T-cell (primary cell): ENCODE measurements around the gene PSPC1. TPM values are rescaled to one million over a fixed set of nuclear protein-coding genes. Genes with fewer than 3 reads are reported as not detected.

ENCODE experiments used
- ATAC-seq, 4 experiments: fragments of 200-7000 bp in 3 of 4; fragments of 150-1000 bp in 1 of 4; cut with Tn5 transposase; replicated peaks in 1 of 4; 1 replicate in 3 of 4; 2 replicates in 1 of 4; pipeline ENCODE4 v1.10.0; 2021; ENCODE audit warnings: moderate library complexity in 3 of 4, mild to moderate bottlenecking in 2 of 4, moderate number of reproducible peaks in 1 of 4
- CTCF ChIA-PET, 2 donors: fragments of 300-600 bp; sonication (Branson Sonifier 250); formaldehyde crosslinking; loops; one replicate each; lab custom pipeline; 2022; ENCODE audit warnings: antibody characterized with exemption in 2 of 2; lab: Charles Lee
- POLR2A ChIA-PET, 2 donors: fragments of 300-600 bp; sonication (Branson Sonifier 250); formaldehyde crosslinking; loops; one replicate each; lab custom pipeline; 2022; ENCODE audit warnings: antibody characterized with exemption in 2 of 2; lab: Charles Lee
- DNase-seq, 35 experiments: peaks; one replicate each; pipeline versions ENCODE4 v3.0.0 to v3.0.0-alpha.2; 2013 to 2023
- H3K27ac ChIP-seq: one replicate; pipeline ENCODE4 v1.5.1; 2013; ENCODE audit warnings: low read length
- H3K27me3 ChIP-seq, 2 experiments: replicated peaks in 1 of 2; 1 replicate in 1 of 2; 2 replicates in 1 of 2; pipeline versions ENCODE4 v1.6.1 to v1.7.0; 2013; ENCODE audit warnings: low read length in 1 of 2, mixed read lengths in 1 of 2; ENCODE audit not compliant: control insufficient read depth in 2 of 2, insufficient read depth in 2 of 2; ENCODE audit errors: extremely low read depth in 1 of 2
- H3K36me3 ChIP-seq, 2 donors: 1 replicate in 1 of 2; 2 replicates in 1 of 2; pipeline versions ENCODE4 v1.6.1 to v1.7.0; 2013; ENCODE audit warnings: low read length in 1 of 2; ENCODE audit not compliant: control insufficient read depth in 2 of 2, insufficient read depth in 1 of 2; ENCODE audit errors: extremely low read depth in 1 of 2
- H3K4me1 ChIP-seq, 2 experiments: 1 replicate in 1 of 2; 2 replicates in 1 of 2; pipeline versions ENCODE4 v1.6.1 to v1.7.0; 2013; ENCODE audit warnings: low read length in 2 of 2, mixed read lengths in 1 of 2; ENCODE audit not compliant: insufficient read depth in 2 of 2, control insufficient read depth in 1 of 2; ENCODE audit errors: extremely low read depth in 1 of 2
- H3K4me3 ChIP-seq, 2 donors: 1 replicate in 1 of 2; 2 replicates in 1 of 2; pipeline versions ENCODE4 v1.5.1 to v1.7.0; 2013; ENCODE audit warnings: mild to moderate bottlenecking in 2 of 2, low read length in 1 of 2, moderate library complexity in 1 of 2; ENCODE audit not compliant: control insufficient read depth in 1 of 2; ENCODE audit errors: extremely low read depth in 1 of 2
- H3K9me3 ChIP-seq: 2 replicates; pipeline ENCODE4 v1.7.0; 2013
- H3K27ac Mint-ChIP-seq, 2 donors: one replicate each; pipeline ENCODE4 v1.8.0; 2020 to 2021; ENCODE audit warnings: mild to moderate bottlenecking in 2 of 2, mixed read lengths in 2 of 2
- H3K27me3 Mint-ChIP-seq, 2 donors: one replicate each; pipeline ENCODE4 v1.8.0; 2021 to 2022; ENCODE audit warnings: mixed read lengths in 2 of 2
- H3K36me3 Mint-ChIP-seq: one replicate; pipeline ENCODE4 v1.8.0; 2021; ENCODE audit warnings: mixed read lengths
- H3K4me1 Mint-ChIP-seq, 3 donors: one replicate each; pipeline ENCODE4 v1.8.0; 2020 to 2022; ENCODE audit warnings: mixed read lengths in 3 of 3, mild to moderate bottlenecking in 1 of 3
- H3K4me3 Mint-ChIP-seq, 3 donors: one replicate each; pipeline ENCODE4 v1.8.0; 2020 to 2022; ENCODE audit warnings: mild to moderate bottlenecking in 3 of 3, mixed read lengths in 3 of 3, moderate library complexity in 3 of 3
- H3K9me3 Mint-ChIP-seq, 3 donors: one replicate each; pipeline ENCODE4 v1.8.0; 2020 to 2022; ENCODE audit warnings: mixed read lengths in 3 of 3
- WGBS: methylation state at CpG from one replicate; pipeline ENCODE4 v1.1.5; 2013; ENCODE audit warnings: missing lambda C conversion rate; ENCODE audit not compliant: insufficient coverage; 5-methylcytosine and 5-hydroxymethylcytosine counted together
- total RNA-seq, 35 experiments: library from RNA in 6 of 35; stranded (reverse) in 6 of 35; fragments of 120-200 nt in 1 of 35; gene quantifications; one replicate each; pipeline versions ENCODE4 v1.2.1 to v1.2.4 and lab custom pipeline; 2013 to 2026

Gene PSPC1
- total RNA-seq, 5 donors from 2014 or later (not counting 1 experiment from before 2014, with no cell fraction given) = 78.4 to 94.0 (median 87.2) TPM

- WGBS = 98% methylated on average over 7 of the region's 11 CpGs
- peak overlapping the region in 1 of 2 donors; percentile 13 for H3K27ac Mint-ChIP-seq
- no peak for DNase-seq
- no peaks in the 10 kb centered on the region for H3K27me3 ChIP-seq
- H3K4me1 Mint-ChIP-seq = peaks cover 0 to 4% (median 4%) of the 10 kb centered on the region in 3 donors
- no peaks in the 10 kb centered on the region for H3K9me3 ChIP-seq
- H3K4me1 ChIP-seq = no peaks in the 10 kb centered on the region
- no peak overlapping the region for H3K27ac ChIP-seq
- POLR2A ChIA-PET = no interaction called here
- H3K9me3 Mint-ChIP-seq = no peaks in the 10 kb centered on the region
- H3K4me3 ChIP-seq = no peak overlapping the region
- H3K27me3 Mint-ChIP-seq = no peaks in the 10 kb centered on the region
- peaks cover 21 to 76% of the 10 kb centered on the region in 2 donors for H3K36me3 ChIP-seq
- CTCF ChIA-PET = no interaction called here
- no peak for ATAC-seq
- H3K36me3 Mint-ChIP-seq = peaks cover 67% of the 10 kb centered on the region
- no peak overlapping the region for H3K4me3 Mint-ChIP-seq
These were observed 109.0 kb downstream of the PSPC1 start for GRCh38 chr13:19673473-19674430.

- Mint-ChIP-seq H3K4me1 (peaks cover 0 to 4% (median 4%) of the 10 kb centered on the region in 3 donors), H3K27ac (no peak overlapping the region), H3K4me3 (no peak overlapping the region), H3K27me3 (no peaks in the 10 kb centered on the region), H3K36me3 (peaks cover 71% of the 10 kb centered on the region), H3K9me3 (no peaks in the 10 kb centered on the region)
- no peak for DNase-seq
- Histone ChIP-seq H3K4me1 (no peaks in the 10 kb centered on the region), H3K27me3 (no peaks in the 10 kb centered on the region), H3K36me3 (peaks cover 23 to 81% of the 10 kb centered on the region in 2 donors), H3K4me3 (no peak overlapping the region), H3K9me3 (no peaks in the 10 kb centered on the region), H3K27ac (no peak overlapping the region)
- WGBS = 92% methylated on average over 2 of the region's 5 CpGs
- CTCF ChIA-PET = no interaction called here
- POLR2A ChIA-PET = no interaction called here
- ATAC-seq = no peak
These were observed 109.8 kb downstream of the PSPC1 start for GRCh38 chr13:19672990-19673389.

GRCh38 chr13:19670147-19670546 lies 112.6 kb downstream of the PSPC1 start:
- H3K27ac Mint-ChIP-seq = peak overlapping the region in 1 of 2 donors; percentile 50
- ATAC-seq (no peak), DNase-seq (no peak)
- WGBS = no CpG with 5 or more reads among the region's 3 CpGs
- Histone ChIP-seq H3K36me3 (peaks cover 27 to 91% of the 10 kb centered on the region in 2 donors), H3K27me3 (no peaks in the 10 kb centered on the region), H3K4me3 (no peak overlapping the region), H3K9me3 (no peaks in the 10 kb centered on the region), H3K27ac (no peak overlapping the region), H3K4me1 (no peaks in the 10 kb centered on the region)
- CTCF ChIA-PET = no interaction called here
- POLR2A ChIA-PET = interaction anchor here (0.6 kb wide), 2 partner anchors 19 to 549 kb away, joined by 3 to 4 read pairs; no protein-coding TSS in a partner anchor
- H3K9me3 Mint-ChIP-seq = no peaks in the 10 kb centered on the region
- peaks cover 78% of the 10 kb centered on the region for H3K36me3 Mint-ChIP-seq
- H3K4me1 Mint-ChIP-seq = no peaks in the 10 kb centered on the region
- no peaks in the 10 kb centered on the region for H3K27me3 Mint-ChIP-seq
- H3K4me3 Mint-ChIP-seq = no peak overlapping the region

GRCh38 chr13:19668778-19669177 lies 114.0 kb downstream of the PSPC1 start:
- ATAC-seq (no peak), DNase-seq (no peak)
- Mint-ChIP-seq H3K4me1 (peaks cover 3 to 7% (median 4%) of the 10 kb centered on the region in 3 donors), H3K4me3 (no peak overlapping the region), H3K27me3 (no peaks in the 10 kb centered on the region), H3K27ac (no peak overlapping the region), H3K9me3 (no peaks in the 10 kb centered on the region), H3K36me3 (peaks cover 76% of the 10 kb centered on the region)
- Histone ChIP-seq H3K9me3 (no peaks in the 10 kb centered on the region), H3K36me3 (peaks cover 26 to 91% of the 10 kb centered on the region in 2 donors), H3K4me1 (no peaks in the 10 kb centered on the region), H3K27me3 (no peaks in the 10 kb centered on the region), H3K27ac (no peak overlapping the region), H3K4me3 (no peak overlapping the region)
- POLR2A ChIA-PET = no interaction called here
- 95% methylated on average over 7 of the region's 9 CpGs for WGBS
- CTCF ChIA-PET = no interaction called here

DNA sequence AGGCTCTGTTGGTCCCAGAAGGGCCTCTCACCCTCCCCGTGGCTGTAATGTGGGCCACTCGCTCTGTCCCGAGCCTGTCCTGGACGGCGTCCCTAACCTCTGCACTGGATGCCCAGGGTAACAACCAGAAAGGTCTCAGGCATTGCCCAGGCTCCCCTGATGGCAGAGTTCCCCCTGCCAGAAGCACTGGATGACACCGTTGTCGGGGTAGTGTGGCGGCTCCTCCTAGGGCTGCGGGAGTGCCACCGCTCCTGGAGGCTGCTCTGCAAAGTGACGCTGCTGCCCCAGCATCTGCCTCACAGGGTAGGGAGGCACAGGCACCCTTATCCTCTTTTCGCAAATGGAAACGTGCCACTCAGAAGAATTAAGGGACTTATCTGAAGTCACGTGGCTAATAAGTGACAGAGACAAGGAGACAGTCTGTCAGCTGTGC lies 117.3 kb downstream of the PSPC1 start:
- Histone ChIP-seq H3K4me3 (no peak overlapping the region), H3K27ac (no peak overlapping the region), H3K9me3 (no peaks in the 10 kb centered on the region), H3K36me3 (peaks cover 24 to 92% of the 10 kb centered on the region in 2 donors), H3K4me1 (no peaks in the 10 kb centered on the region), H3K27me3 (no peaks in the 10 kb centered on the region)
- H3K4me3 Mint-ChIP-seq = no peak overlapping the region
- DNase-seq = no peak
- H3K36me3 Mint-ChIP-seq = peaks cover 74% of the 10 kb centered on the region
- CTCF ChIA-PET = no interaction called here
- no peaks in the 10 kb centered on the region for H3K9me3 Mint-ChIP-seq
- no peak overlapping the region for H3K27ac Mint-ChIP-seq
- no peak for ATAC-seq
- WGBS = 96% methylated on average over 14 of the region's 14 CpGs
- no peaks in the 10 kb centered on the region for H3K27me3 Mint-ChIP-seq
- H3K4me1 Mint-ChIP-seq = peaks cover 3 to 7% (median 4%) of the 10 kb centered on the region in 3 donors
- POLR2A ChIA-PET = no interaction called here

- POLR2A ChIA-PET = no interaction called here
- no peak for ATAC-seq
- Mint-ChIP-seq H3K4me3 (no peak overlapping the region), H3K36me3 (peaks cover 70% of the 10 kb centered on the region), H3K4me1 (peaks cover 3 to 7% (median 4%) of the 10 kb centered on the region in 3 donors), H3K27me3 (no peaks in the 10 kb centered on the region), H3K27ac (peak overlapping the region; percentile 47 to 71), H3K9me3 (no peaks in the 10 kb centered on the region)
- no peak for DNase-seq
- Histone ChIP-seq H3K4me1 (no peaks in the 10 kb centered on the region), H3K9me3 (no peaks in the 10 kb centered on the region), H3K4me3 (no peak overlapping the region), H3K36me3 (peaks cover 22 to 86% of the 10 kb centered on the region in 2 donors), H3K27ac (no peak overlapping the region), H3K27me3 (no peaks in the 10 kb centered on the region)
- CTCF ChIA-PET = no interaction called here
- 96% methylated on average over 9 of the region's 14 CpGs for WGBS
These were observed 118.1 kb downstream of the PSPC1 start for GRCh38 chr13:19664481-19665230.
